GM12873 (cell line): ENCODE results near the gene NHLRC1.

Source experiments
- TF ChIP-seq, protein P1 (sequence below): IDR thresholded peaks from 2 replicates; pipeline ENCODE4 v1.5.1; 2012; ENCODE audit warnings: low read depth, mild to moderate bottlenecking, moderate library complexity, low read length, control low read depth; ENCODE audit not compliant: insufficient read depth; ENCODE audit errors: missing control alignments

NHLRC1 gene

DNA sequence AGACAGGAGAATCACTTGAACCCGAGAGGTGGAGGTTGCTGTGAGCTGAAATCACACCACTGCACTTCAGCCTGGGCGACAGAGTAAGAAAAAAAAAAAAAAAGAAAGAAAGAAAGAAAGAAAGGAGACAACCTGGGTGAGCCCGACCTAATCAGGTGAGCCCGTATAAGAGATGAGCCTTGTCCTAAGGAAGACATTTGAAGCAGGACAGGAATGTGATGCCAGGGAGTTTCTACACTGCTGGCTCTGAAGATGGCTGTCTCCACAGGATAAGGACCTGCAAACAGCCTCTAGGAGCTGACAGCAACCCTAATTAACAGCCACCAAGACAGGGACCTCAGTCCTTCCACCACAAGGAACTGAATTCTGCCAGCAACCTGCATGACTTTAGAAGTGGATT lies 41.9 kb downstream of the NHLRC1 start:
- TF ChIP-seq, protein P1, sequence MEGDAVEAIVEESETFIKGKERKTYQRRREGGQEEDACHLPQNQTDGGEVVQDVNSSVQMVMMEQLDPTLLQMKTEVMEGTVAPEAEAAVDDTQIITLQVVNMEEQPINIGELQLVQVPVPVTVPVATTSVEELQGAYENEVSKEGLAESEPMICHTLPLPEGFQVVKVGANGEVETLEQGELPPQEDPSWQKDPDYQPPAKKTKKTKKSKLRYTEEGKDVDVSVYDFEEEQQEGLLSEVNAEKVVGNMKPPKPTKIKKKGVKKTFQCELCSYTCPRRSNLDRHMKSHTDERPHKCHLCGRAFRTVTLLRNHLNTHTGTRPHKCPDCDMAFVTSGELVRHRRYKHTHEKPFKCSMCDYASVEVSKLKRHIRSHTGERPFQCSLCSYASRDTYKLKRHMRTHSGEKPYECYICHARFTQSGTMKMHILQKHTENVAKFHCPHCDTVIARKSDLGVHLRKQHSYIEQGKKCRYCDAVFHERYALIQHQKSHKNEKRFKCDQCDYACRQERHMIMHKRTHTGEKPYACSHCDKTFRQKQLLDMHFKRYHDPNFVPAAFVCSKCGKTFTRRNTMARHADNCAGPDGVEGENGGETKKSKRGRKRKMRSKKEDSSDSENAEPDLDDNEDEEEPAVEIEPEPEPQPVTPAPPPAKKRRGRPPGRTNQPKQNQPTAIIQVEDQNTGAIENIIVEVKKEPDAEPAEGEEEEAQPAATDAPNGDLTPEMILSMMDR, result no peak

DNA sequence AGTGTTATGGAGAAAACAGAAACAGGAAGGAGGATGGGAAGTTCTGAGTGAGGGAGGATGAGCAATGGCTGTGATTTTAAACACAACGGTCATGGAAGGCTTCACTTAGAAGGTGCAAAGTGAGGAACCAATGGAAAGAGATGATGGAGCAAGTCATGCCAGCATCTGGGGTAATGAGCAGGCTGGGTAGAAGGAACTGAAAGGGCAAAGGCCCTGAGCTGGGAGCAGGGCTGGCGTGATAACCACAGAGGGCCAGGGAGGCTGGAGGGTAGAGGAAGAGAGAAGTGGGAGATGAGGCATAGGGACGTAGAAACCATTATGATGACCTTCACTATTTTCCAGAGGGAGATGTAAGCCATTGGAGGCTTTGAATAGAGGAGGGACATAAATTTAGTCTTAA lies 43.6 kb downstream of the NHLRC1 start:
- TF ChIP-seq, protein P1, result no peak

DNA sequence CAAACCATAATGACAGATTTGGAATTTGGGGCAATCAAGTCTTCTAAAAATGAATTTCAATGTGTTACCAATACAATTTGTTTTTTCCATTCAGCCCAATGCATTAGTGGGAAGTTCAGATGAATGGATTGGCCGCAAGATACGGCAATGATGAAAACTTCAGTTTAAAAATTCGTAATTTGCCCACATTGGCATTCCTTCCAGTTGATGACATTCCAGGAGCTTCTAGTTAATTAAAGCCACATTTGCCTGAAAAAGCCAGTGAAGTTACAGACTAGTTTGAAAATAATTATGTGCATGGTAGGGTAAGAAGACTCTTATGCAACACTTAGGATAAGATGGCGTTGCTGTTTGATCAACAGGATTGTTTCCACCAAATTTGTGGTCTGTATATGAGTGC lies 46.2 kb downstream of the NHLRC1 start:
- TF ChIP-seq, protein P1, result no peak

DNA sequence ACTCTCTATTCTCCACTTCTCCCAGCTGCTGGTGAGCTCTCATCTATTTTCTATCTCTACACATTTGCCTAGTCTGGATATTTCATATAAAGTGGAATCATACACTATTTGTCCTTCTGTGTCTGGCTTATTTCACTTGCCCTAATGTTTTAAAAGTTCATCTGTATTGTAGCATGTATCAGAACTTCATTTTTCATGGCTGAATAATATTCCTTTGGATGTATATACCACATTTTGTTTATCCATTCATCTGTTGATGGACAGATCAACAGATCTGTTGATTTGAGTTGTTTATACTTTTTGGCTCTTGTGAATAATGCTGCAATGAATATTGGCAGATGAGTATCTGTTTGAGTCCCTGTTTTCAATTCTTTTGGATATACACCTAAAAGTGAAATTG lies 49.6 kb downstream of the NHLRC1 start:
- TF ChIP-seq, protein P1, result no peak

DNA sequence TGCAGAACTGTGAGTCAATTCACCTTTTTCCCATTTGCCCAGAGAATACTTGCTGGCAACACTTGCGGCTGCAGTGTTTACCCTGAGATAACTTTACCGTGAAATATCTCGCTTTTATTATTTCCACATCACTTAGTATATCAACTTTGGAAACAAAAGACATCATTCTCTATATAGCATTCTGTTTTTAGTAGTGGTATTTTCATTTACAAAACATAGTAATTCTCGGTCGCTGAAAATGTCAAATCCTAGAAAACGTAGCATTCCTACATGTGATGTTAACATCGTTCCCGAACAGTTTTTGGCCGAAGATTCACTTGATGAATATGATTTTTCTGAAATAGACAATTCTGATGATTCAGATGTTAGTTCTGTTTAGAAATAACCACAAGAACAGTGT lies 52.0 kb downstream of the NHLRC1 start:
- TF ChIP-seq, protein P1, result no peak
